Rectal smooth muscle tissue (tissue), 1 donor: Measurements from ENCODE around the gene ATAD5.

ENCODE experiments used
- H3K27ac ChIP-seq: one replicate; pipeline ENCODE4 v1.7.0; 2013; ENCODE audit warnings: low read depth, low read length, inconsistent platforms
- H3K27me3 ChIP-seq: one replicate; pipeline ENCODE4 v1.7.0; 2013; ENCODE audit warnings: low read length; ENCODE audit not compliant: control insufficient read depth, insufficient read depth
- H3K36me3 ChIP-seq: one replicate; pipeline ENCODE4 v1.7.0; 2013; ENCODE audit warnings: low read length; ENCODE audit not compliant: control insufficient read depth, insufficient read depth
- H3K4me1 ChIP-seq: one replicate; pipeline ENCODE4 v1.7.0; 2013; ENCODE audit warnings: low read length; ENCODE audit not compliant: control insufficient read depth, insufficient read depth
- H3K4me3 ChIP-seq: one replicate; pipeline ENCODE4 v1.7.0; 2013; ENCODE audit warnings: low read length
- H3K9ac ChIP-seq: one replicate; pipeline ENCODE4 v1.7.0; 2013; ENCODE audit warnings: low read length

Gene ATAD5

DNA sequence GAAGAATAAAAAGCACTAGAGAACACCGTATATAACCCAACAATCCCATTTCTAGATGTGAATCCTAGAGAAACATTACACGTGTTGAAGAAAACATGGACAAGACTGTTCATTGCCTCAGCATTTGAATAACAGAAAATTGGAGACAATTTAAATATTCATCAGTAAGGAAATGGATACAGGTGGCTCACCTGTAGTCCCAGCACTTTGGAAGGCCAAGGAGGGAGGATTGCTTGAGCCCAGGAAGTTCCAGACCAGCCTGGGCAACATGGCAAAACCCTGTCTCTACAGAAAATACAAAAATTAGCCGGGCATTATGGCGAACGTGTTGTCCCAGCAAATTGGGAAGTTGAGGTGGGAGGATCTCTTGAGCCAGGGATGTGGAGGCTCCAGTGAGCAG, 2.7 kb upstream of the ATAD5 start:
- peaks cover 9% of the 10 kb centered on the region for H3K4me1 ChIP-seq
- no peak overlapping the region for H3K9ac ChIP-seq

DNA sequence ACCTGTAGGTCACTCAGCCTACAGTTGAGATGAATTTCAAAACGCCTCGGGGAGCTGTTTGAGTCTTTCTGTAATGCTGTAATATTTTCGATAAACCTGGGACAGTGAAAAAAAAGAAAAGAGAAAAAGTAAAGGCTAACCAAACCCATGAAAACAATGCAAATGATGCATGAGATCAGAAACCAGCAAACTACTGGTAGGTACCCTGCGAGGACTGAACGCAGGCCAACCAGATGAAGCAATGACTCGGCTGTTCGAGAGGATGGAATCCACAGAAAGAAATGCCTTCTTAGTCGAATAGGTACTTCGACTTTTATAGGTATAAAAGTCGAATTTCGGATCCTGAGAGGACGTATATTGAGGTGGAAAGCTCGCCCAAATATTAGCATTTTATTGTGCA, 509 bp upstream of the ATAD5 start:
- Histone ChIP-seq H3K27ac (no peak overlapping the region), H3K27me3 (no peaks in the 10 kb centered on the region), H3K9ac (no peak overlapping the region), H3K4me1 (peaks cover 9% of the 10 kb centered on the region), H3K36me3 (no peaks in the 10 kb centered on the region), H3K4me3 (peak overlapping the region; percentile 89)

More for the DNA sequence above, 2.7 kb upstream of the ATAD5 start:
- no peaks in the 10 kb centered on the region for H3K27me3 ChIP-seq
- no peak overlapping the region for H3K27ac ChIP-seq
- H3K36me3 ChIP-seq, result no peaks in the 10 kb centered on the region
- no peak overlapping the region for H3K4me3 ChIP-seq

DNA sequence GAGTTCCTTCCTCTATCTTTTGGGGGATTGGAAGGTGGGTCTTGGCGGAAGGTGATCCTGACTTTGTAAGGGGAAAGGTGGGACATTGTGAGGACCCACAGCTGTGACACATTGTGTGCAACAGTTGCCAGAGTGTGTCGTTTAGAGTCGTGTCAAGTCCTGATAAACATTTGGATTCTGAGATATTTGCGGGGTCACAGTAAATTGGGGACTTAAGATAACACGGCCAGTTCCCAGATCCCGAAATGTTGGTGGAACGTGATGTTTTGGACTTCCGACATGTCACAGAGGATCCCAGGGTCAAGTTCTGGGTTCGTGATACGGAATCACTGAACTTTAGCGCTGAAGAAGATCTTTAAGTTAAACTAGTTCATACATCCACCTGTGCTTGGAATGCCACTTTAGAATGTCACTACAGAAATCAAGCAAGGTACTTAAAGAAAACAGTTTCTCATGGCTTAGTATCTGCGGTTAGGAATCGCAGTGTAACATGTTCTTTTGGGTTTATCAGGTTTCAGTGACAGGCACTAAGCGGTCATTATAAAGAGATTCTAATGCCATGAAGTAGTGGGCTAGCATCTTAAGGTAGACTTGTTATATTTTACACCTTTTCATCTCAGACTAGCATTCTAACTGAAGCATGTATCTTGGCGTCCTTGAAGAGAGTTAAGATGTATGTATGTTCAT, 815 bp downstream of the ATAD5 start:
- peak overlapping the region; percentile 89 for H3K4me3 ChIP-seq
- no peak overlapping the region for H3K27ac ChIP-seq
- H3K36me3 ChIP-seq, result no peaks in the 10 kb centered on the region
- no peak overlapping the region for H3K9ac ChIP-seq
- H3K27me3 ChIP-seq, result no peaks in the 10 kb centered on the region
- peaks cover 9% of the 10 kb centered on the region for H3K4me1 ChIP-seq

DNA sequence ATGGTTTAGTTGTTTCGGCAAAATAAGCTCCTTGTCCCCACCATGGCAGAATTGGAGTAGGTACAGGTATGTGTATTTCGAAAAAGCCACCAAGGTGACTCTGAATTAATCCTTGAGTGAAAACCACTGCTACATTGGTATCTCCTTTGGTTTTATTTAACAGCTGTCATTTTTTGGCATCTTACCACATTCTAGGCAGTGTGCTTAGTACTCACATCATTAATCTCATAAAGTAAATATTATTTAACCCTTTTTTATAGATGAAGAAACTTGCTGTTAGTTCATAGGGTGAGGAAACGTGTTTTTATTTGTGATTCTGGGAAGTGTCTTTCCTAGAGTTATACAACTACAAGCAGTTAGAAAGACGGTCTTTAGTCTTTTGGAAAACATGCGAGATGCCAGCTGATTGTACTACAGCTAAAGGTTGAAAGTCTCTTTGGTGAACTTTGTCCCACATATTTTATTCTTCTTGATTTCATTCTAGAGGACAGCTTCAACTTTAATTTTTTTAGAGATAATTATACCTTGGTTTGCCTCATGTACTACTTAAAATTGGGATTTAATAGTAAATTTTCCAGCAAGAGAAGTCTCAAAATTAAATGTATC, 6.5 kb downstream of the ATAD5 start:
- Histone ChIP-seq H3K4me3 (no peak overlapping the region), H3K9ac (no peak overlapping the region), H3K27ac (no peak overlapping the region), H3K27me3 (no peaks in the 10 kb centered on the region), H3K4me1 (no peaks in the 10 kb centered on the region), H3K36me3 (no peaks in the 10 kb centered on the region)

DNA sequence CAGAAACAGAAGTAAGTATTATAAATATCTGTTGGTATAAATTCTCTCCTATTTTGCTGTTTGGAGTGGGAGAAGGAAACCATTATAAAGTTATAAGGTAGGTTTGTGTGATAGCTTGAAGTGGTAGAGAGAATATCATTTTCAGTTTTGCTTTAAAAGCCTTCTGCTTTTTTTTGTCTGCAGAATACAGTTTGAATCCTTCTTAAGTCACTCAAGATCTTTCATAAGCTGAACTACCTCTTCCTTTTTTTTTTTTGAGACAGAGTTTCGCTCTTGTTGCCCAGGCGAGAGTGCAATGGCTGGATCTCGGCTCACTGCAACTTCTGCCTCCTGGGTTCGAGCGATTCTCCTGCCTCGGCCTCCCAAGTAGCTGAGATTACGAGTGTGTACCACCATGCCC, 9.0 kb downstream of the ATAD5 start:
- H3K27me3 ChIP-seq, result no peaks in the 10 kb centered on the region
- H3K9ac ChIP-seq, result no peak overlapping the region
- H3K36me3 ChIP-seq, result no peaks in the 10 kb centered on the region
- no peak overlapping the region for H3K4me3 ChIP-seq
- H3K4me1 ChIP-seq, result no peaks in the 10 kb centered on the region
- no peak overlapping the region for H3K27ac ChIP-seq

DNA sequence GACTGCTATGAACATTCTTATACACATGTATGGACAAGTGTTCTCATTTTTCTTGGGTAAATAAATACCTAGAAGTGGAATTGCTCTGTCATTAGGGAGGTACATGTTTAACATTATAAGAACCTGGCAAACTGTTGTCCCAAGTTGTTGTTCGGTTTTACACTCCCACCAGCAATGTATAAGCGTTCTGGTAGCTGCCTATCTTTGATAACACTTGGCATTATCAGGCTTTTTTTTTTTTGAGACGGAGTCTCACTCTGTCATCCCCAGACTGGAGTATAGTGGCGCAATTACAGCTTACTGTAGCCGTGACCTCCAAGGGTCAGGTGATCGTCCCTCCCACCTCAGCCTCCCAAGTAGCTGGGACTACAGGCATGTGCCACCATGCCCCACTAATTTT, 16.3 kb downstream of the ATAD5 start:
- Histone ChIP-seq H3K4me3 (no peak overlapping the region), H3K36me3 (no peaks in the 10 kb centered on the region), H3K4me1 (no peaks in the 10 kb centered on the region), H3K27ac (no peak overlapping the region), H3K27me3 (no peaks in the 10 kb centered on the region), H3K9ac (no peak overlapping the region)

DNA sequence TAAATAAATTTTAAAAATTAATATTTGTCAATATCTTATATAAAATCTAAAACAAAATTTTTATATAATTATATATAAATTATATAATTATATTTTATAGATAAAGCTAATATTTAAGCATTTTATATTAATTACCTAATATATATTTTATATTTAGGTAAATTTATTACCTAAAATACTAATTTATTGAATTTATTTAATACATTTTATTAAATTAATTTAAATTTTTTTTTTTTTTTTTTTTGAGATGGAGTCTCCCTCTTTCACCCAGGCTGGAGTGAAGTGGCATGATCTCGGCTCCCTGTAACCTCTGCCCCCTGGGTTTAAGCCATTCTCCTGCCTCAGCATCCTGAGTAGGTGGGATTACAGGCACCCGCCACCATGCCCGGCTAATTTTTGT, 22.4 kb downstream of the ATAD5 start:
- no peak overlapping the region for H3K4me3 ChIP-seq
- no peak overlapping the region for H3K9ac ChIP-seq
- H3K4me1 ChIP-seq, result no peaks in the 10 kb centered on the region
- H3K27me3 ChIP-seq, result no peaks in the 10 kb centered on the region
- H3K27ac ChIP-seq, result no peak overlapping the region
- no peaks in the 10 kb centered on the region for H3K36me3 ChIP-seq

DNA sequence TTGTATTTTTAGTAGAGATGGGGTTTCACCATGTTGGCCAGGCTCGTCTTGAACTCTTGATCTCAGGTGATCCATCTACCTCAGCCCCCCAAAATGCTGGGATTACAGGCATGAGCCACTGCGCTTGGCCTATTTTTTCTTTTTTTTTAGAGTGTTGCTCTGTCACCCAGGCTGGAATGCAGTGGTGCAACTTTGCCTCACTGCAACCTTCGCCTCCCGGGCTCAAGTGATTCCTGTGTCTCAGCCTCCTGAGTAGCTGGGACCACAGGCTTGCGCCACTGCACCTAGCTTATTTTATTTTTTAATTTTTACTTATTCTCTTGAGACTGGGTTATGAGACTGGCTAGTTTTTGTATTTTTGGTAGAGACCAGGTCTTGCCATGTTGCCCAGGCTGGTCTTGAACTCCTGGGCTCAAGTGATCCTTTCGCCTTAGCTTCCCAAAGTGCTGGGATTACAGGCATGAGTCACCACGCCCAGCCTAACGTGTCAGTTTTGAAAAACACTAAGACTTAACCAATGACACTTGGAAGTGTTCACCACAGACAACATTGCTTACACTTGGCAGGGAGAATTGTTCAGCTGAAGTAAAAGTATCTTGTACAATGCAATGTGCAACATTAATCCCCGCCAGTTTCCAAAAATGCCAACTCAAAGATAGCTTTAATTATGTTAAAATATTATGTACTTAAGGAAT, 26.9 kb downstream of the ATAD5 start:
- no peaks in the 10 kb centered on the region for H3K36me3 ChIP-seq
- no peak overlapping the region for H3K4me3 ChIP-seq
- H3K27me3 ChIP-seq, result no peaks in the 10 kb centered on the region
- no peaks in the 10 kb centered on the region for H3K4me1 ChIP-seq
- no peak overlapping the region for H3K9ac ChIP-seq
- no peak overlapping the region for H3K27ac ChIP-seq

DNA sequence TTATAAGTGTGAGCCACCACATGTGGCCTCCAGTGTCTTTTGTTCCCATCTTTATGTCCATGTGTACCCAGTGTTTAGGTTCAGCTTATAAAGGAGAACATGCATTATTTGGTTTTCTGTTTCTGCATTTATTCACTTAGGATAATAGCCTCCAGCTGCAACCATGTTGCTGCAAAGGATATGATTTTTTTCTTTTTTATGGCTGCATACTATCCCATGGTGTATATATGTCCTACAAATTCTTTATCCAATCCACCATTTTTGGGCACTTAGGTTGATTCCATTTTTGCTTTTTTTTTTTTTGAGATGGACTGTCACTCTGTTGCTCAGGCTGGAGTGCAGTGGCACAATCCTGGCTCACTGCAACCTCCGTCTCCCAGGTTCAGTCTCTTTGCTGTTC, 32.9 kb downstream of the ATAD5 start:
- Histone ChIP-seq H3K36me3 (no peaks in the 10 kb centered on the region), H3K9ac (no peak overlapping the region), H3K27ac (no peak overlapping the region), H3K4me1 (no peaks in the 10 kb centered on the region), H3K4me3 (no peak overlapping the region), H3K27me3 (no peaks in the 10 kb centered on the region)

DNA sequence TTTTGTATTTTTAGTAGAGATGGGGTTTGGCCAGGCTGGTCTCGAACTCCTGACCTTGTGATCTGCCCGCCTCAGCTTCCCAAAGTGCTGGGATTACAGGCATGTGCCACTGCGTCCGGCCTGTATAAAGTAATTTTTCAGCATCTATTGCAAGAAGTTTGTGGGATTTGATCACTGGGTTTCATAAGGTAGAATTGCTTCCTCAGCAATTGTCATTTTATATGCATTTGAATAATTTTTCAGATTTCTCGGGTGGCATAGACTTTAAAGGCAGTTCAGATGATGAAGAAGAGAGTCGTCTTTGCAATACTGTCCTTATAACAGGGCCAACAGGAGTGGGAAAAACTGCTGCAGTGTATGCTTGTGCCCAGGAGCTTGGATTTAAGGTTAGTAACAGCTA, 37.2 kb downstream of the ATAD5 start:
- H3K4me1 ChIP-seq, result no peaks in the 10 kb centered on the region
- H3K4me3 ChIP-seq, result no peak overlapping the region
- H3K27ac ChIP-seq, result no peak overlapping the region
- H3K36me3 ChIP-seq, result no peaks in the 10 kb centered on the region
- H3K27me3 ChIP-seq, result no peaks in the 10 kb centered on the region
- no peak overlapping the region for H3K9ac ChIP-seq

DNA sequence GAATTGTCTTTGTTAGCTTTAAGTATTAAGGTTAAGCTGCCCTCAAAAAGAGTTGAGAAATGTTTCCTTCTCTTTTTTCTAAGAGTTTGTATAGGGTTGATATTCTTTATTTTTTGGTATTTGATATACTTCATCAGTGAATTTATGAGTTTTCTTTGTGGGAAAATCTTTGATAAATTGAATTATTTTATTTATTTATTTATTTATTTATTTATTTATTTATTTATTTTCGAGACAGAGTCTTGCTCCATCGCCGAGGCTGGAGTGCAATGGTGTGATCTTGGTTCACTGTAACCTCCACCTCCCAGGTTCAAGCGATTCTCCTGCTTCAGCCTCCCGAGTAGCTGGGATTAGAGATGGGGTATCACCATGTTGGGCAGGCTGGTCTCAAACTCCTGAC, 54.4 kb downstream of the ATAD5 start:
- no peak overlapping the region for H3K27ac ChIP-seq
- H3K27me3 ChIP-seq, result no peaks in the 10 kb centered on the region
- no peaks in the 10 kb centered on the region for H3K4me1 ChIP-seq
- no peak overlapping the region for H3K4me3 ChIP-seq
- H3K9ac ChIP-seq, result no peak overlapping the region
- H3K36me3 ChIP-seq, result no peaks in the 10 kb centered on the region

DNA sequence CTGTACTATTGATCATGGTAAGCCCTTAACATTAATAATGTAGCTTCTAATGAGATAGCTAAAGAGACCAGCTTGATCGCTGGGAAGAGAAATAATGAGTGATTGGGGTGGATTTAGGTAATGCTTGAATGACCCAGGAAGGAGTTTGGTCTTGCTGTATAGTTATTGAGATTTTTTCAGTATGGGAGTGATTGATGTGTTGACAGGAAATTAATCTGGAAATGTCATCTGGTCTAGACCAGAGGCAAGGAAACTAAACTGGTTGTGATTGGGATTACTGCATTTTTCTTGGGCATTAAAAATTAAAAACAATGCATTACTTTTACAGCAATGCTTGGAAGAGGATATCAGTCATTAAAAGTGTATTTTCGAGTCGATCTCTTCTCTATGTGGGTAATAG, 62.5 kb downstream of the ATAD5 start:
- Histone ChIP-seq H3K4me3 (no peak overlapping the region), H3K36me3 (peaks cover 3% of the 10 kb centered on the region), H3K27me3 (no peaks in the 10 kb centered on the region), H3K4me1 (no peaks in the 10 kb centered on the region), H3K27ac (no peak overlapping the region), H3K9ac (no peak overlapping the region)

DNA sequence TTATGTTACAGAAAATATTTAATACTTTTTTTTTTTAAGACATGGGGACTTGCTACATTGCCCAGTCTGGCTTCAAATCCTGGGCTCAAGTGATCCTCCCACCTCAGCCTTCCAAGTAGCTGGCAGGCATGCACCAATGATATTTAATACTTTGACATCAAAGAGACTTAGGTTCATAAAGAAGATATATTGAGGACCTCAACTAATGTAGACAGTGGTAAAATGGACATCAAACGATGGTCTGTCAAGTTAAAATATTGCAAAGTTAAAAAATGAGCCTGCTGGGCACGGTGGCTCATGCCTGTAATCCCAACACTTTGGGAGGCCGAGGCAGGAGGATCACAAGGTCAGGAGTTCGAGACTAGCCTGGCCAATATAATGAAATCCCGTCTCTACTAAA, 65.5 kb downstream of the ATAD5 start:
- Histone ChIP-seq H3K27me3 (no peaks in the 10 kb centered on the region), H3K9ac (no peak overlapping the region), H3K27ac (no peak overlapping the region), H3K4me1 (no peaks in the 10 kb centered on the region), H3K4me3 (no peak overlapping the region), H3K36me3 (peaks cover 6% of the 10 kb centered on the region)
